OCI-LY7 (cell line): ENCODE data around the gene SMYD3.

ENCODE experiments used
- CTCF ChIP-seq: fragments of 200-600 bp; sonication (generic); conservative IDR thresholded peaks from 2 replicates; pipeline ENCODE4 v1.5.1; 2014; ENCODE audit warnings: mild to moderate bottlenecking, antibody characterized with exemption, low read length, moderate library complexity, mixed read lengths
- EZH2phosphoT487 ChIP-seq: fragments of 200-600 bp; sonication (generic); IDR thresholded peaks from 2 replicates; pipeline ENCODE4 v1.6.1; 2018; ENCODE audit warnings: low read depth, borderline replicate concordance, mild to moderate bottlenecking, mixed run types, antibody characterized with exemption, low read length, moderate library complexity, mixed read lengths

GRCh38 chr1:246064891-246065290 lies 442.2 kb downstream of the SMYD3 start:
- TF ChIP-seq CTCF (no peak), EZH2phosphoT487 (no peak)
